HG02938 (cell line): ENCODE measurements around the gene TRAPPC12.
"Not testable (repeated sequence)": the region's sequence is repeated elsewhere in the genome, so short reads cannot be mapped to it uniquely, and the experiment has no call there.

Experiments
- ATAC-seq: cut with Tn5 transposase; IDR thresholded peaks from one replicate; pipeline ENCODE4 v1.9.1; 2021; ENCODE audit warnings: mild to moderate bottlenecking, moderate library complexity; ENCODE audit not compliant: unreplicated experiment

The TRAPPC12 gene

DNA sequence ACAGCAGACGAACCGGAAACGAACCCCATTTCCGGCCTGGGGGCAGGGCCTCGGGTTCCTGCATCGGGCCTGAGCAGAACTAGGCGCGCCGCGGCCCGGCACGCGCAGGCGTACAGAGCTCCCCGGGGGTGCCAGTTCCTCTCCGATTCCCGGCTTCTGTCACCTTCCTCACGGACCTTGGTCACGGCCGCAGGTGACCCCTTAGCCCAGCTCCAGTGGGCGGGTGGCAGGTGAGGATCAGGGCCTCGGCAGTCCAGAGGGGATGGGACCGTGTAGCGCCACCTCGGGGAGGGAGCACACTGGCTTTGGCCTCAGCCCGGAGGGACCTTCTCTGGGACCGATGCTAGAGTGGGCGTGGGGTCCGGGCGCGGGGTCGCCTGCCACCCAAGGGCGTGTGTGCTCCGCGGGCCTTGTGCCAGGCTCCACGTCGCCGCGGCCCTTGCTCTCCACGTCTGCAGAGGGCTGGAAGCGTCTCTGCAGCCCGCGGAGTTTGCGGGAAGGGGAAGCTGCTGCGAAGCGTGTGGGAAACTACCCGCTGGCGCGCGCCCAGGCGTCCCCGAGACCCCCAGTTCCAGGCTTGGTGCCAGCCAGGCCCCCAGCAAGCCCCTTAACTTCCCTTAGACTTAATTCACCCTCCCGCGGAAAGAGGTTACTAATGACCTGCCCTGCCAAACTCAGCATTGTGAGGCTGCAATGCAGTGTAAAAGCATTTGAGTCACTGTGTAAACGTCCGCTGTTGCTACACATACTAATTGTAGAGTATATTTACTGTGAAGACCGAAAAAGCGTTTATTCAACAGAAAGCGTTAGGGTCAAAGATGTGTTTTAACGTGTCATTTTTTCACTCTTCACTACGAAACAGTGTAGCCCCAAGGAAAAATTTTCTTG, at the start of gene TRAPPC12:
TRAPPC12 (plus strand) TSS at position 48 of the 888 bp plus-strand sequence. CDS start 7,930 bp downstream, outside the sequence.
- ATAC-seq: peak; percentile 67

DNA sequence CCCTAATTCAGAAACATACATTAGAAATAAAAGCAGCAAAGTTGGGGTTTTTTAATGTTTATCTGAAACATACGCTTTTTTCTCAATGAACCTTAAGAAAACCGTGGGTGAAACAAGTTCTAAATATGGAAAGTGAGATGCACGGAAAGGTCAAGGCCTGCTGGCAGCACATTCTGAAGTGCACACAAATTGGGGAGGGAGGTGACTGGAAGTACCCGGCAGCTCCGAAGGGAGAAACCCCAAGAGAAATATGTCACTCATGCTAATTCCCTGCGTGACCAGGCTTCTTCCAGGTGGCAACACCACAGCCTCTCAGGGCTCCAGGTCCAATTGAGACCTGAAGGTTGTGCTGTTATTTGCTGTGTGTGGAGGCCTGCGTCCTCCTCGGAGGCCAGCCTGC, 47.4 kb upstream of the TRAPPC12 start:
- ATAC-seq: no peak

DNA sequence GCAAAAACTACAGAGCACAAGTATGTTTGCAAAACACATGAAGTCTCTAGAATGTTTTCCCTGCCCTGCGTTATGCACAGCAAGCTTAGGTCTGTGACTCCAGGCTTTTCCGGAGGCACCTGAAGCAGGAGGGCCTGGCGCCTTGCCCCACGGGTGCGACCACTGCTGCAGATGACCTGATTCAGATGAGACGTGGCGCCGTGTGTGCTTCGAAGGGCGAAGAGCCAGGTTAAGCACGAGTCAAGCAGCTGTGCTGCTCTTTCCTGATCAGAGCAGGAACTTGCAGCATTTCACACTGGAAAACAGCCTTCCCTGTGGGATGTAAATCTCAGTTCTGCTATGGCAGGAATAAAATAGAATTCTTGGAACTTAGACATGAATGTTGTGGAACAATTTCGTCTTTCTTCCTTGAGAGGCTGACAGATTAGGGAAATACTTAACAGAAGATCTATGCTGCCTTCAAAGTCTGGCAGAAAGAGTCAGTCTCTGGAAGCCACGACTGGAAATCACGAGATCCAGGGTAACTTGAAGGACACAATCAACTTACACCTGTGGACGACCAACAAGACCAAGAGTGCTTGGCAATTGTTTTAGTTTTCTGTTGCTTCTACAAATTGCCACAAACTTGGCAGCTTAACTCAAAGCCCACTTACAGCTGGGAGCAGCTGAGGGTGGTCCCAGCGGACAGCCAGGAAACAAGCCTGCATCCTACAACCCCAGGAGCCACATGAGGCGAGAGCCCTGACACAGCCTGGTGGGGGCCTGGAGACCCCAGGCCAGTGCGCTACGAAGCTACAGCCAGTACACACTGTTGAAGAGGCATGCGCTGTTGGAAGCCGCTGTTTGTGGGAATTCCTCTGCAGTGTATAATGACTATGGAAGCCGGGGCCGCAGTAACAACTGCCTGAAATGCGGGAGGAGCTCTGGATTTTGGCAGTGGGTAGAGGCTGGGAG, 44.8 kb upstream of the TRAPPC12 start:
- ATAC-seq: no peak

DNA sequence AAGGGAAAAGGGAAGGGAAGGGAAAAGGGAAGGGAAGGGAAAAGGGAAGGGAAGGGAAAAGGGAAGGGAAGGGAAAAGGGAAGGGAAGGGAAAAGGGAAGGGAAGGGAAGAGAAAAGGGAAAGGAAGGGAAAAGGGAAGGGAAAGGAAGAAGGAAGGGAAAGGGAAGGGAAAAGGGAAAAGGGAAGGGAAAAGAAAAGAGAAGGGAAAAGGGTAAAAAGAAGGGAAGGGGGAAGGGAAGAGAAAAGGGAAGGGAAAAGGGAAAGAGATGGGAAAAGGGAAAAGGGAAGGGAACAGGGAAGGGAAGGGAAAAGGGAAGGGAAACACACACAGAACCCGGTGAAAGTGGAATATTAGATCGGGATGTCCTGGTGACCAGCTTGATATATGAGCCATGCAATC, 42.6 kb upstream of the TRAPPC12 start:
- no peak for ATAC-seq

DNA sequence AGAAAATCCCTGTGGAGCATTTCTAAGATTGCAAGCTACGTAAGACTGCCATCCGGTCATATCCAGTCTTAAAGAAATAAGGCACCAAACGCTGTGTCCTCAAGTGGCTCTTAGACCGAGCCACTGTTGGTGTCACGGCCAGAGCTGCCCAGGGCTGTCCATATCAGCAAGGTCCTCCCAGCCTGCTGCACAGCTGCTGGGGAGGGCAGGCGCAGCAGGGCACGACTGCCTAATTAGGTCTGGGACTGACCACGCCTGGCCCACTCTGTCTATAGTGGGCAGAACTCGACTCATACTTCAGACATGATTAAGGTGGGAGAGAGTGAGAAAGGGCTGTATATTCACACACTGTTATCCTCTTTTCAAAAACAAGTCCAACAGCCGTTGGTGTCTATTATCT, 41.2 kb upstream of the TRAPPC12 start:
- ATAC-seq: no peak

DNA sequence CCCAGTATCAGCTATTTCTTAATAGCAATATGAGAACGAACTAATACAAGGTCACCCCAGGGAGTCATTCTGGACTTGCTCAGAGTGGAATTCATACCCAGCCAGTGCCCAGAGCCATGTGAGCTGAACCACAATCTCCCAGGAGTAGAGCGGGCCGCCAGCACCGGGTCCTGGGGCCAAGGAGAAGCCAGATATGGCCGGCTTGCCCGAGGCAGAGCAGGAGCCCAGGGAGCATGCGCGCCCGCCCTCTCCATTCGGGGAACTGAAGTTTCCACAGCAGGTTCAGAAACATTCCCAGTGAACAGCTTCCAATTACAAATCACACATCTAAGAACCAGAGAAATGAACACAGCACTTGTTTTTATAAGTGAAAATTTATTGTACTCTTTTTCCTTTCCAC, 39.4 kb upstream of the TRAPPC12 start:
- no peak for ATAC-seq

DNA sequence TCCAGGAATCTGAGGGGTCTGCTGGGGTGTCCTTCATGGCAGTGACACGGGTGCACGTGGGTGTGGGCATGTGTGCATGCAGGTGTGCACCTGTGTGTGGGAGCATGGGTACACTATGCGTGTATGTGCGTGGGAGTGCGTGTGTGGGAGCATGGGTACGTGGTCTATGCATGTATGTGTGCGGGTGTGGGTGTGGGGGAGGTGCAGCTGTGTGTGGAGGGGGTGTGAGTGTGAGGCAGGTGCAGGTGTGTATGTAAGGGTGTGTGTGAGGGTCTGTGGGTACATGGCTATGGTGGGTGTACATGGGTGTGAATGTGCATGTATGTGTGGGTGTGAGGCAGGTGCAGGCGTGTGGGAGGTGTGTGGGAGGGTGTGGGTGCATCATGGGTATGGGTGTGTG, 38.2 kb upstream of the TRAPPC12 start:
- no peak for ATAC-seq

DNA sequence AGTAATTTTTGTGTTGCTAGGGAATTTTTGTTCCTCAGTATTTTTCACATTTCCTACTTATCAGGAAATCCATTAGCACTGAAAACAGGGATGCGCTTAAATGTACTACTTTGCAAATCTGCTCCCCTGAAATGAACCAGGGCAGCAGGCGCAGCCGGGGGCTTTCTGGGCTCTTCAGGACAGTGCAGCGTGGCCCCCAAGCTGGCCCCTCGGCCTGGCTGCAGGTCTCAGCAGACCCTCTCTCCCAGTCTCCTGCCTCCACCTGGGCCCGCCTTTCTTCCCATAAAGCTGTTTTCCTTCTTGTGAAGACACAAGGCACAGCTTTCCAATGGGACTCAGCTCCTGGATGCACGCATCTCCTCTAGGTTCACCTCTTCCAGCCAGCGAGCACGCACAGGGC, 37.2 kb upstream of the TRAPPC12 start:
- no peak for ATAC-seq

DNA sequence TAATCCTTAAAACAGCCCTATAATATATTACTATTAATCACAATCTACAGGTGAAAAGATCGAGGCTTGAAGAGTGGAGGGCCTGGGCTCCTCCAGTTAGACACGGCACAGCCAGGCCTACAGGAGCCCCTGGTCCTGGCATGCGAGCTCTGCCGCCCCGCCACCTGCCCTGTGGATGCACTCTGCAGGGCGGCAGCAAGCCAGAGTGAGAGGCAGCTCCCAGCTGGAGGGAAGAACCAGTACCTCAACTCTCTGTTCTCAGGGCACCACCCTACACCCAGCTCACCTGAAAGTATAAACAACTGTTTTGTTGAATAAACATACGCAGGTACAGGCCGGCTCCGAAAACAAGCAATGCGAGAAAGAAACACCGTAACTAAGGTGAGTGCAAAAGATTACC, 36.5 kb upstream of the TRAPPC12 start:
- no peak for ATAC-seq

DNA sequence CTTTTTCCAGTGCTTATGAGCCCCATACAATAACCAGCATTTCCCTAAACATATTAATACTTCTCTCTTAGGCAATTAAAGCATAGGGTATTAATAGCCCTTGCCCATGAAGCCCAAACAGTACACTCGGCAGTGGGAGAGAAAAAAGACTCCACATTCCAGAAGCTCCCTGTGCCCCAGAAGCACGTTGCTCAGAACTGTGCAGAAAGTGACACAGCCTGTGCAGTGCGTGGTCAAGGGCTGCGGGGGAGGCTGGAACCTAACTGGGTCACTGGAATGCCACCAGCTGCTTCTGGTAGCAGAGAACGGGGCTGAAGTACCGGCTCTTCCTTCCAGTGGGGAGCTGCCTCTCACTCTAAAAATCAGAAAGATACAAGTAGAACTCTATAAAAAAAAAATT, 34.6 kb upstream of the TRAPPC12 start:
- ATAC-seq: no peak

DNA sequence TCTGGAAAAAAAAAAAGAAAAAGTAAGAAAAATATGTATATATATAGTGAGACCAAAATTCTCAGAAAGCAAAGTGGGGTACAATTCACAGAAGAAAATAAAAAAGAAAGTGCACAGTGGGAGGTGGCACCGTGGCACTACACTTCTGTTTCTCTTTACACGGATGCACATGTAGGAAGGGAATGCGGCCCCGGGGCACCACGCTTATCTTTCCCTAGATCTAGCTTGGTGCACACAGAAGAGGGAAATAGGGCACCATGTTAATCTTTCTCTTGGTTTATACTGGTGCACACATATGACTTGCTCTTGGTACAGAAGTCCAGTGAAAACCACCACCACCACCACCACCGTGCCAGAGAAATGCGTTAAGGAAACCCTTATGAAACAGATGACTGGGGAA, 33.9 kb upstream of the TRAPPC12 start:
- no peak for ATAC-seq

DNA sequence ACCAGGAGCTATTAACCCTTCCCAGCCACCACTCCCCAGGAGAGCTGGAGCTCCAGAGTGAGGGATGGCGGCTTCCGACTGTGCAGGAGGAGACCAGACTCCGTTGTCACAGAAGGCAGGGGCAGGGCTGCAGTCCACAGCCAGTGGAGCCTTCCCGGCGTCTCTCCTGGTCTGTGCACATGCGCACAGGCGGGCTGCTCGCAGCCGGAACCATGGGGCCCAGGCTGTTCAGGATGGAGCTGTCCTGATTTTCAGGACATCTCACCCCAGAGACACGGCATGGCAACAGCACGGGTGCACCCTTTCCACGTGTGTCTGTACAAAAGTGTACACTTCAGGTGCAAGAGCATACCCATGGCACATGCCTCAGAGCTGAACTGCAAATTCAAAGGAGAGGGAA, 30.7 kb upstream of the TRAPPC12 start:
- ATAC-seq: no peak

DNA sequence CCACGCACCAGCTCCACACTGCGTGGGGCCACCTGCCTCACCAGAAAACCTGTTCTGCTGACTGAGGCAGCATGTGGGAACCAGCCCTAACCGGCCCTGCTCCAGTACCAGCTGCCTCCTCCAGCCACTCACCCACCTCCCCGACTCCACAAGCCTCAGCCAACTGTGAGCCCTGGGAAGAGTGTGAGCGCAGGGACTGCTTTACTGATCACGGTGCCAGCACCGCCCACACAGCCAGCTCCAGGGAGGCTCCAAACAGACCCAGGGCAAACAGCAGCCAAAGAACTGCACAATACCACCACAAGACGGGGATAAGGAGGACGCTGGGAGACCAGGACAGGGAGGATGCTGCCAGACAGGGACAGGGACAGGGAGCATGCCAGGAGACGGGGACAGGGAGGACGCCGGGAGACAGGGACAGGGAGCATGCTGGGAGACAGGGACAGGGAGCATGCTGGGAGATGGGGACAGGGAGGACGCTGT, 30.2 kb upstream of the TRAPPC12 start:
- ATAC-seq: no peak

DNA sequence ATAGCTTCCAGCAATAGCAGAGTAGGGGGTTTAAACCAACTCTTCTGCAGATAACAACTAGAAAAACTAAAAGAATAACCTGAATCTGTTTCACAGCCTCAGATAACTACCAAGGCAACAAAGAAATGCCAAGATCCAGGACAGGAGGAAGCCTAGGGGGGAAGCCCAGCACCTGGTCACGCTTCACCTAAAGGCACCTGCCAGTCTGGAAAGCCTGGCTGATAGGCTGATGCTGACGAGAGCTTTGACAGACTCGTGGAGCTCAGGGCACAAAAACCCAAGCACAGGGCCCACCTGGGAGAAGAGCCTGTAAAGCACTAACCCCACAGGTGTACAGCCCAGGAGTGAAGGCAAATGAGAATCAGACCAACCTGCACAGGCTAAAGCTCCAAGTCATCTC, 24.5 kb upstream of the TRAPPC12 start:
- ATAC-seq: no peak

DNA sequence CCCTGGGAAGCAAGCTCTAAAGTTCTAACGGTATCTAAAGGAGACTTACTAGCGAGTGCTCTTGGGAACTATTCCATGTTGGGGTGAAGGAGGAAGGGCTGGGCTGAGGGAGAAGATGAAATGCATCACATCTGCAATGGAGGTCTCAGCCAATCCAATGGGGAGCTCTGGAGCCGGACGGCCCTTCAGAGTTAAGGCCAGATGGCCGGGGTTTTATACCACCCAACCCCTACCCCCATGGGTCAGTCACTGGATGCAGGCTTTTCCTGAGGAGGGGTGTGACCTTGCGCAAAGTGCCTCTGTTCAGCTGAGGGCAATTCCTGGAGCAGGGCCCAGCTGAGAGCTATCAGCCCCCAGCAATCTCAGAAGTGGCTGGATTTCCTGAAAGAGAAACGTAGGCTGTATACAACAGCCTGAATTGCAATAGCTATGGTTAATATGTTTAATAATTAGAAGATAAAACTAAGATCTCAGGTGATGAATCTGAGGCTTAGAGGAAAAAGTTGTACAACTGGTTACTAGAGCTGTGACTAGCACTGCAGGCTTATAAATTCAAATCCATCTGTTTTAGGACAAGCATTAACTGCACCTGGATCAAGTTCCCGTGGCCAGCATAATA, 23.4 kb upstream of the TRAPPC12 start:
- ATAC-seq: no peak

DNA sequence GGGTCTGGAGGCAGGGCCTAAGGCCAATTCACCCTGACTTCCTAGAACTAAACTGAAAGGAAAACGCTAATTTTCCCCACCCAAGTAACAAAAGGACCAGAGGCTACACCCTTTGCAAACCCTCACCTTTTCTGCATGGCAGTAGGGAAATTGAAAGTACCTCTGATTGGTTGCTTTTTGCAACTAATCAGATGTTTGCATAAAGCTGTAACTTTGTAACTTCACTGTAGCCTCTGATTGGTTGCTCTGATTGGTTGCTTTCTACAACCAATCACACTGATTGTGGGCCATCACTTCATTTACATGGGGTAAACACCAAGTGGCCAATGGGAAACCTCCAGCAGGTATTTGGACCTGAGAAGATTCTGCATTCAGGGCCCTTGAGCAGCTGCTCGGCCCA, 22.7 kb upstream of the TRAPPC12 start:
- ATAC-seq: no peak

DNA sequence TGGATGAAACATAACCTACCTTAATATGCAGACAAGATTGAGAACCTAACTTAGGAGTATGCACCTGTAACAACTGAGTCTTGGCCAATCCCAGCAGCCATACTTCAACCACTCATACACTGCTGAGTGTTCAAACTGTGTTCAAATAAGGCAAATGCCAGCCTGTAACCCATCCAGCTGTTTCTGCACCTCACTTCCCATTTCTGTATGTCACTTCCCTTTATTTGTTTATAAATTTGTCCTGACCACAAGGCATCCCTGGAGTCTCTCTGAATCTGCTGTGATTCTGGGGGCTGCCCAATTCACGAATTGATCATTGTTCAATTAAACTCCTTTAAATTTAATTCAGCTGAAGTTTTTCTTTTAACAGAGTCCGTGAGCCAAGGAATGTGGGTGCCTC, 22.0 kb upstream of the TRAPPC12 start:
- ATAC-seq: not testable (repeated sequence)

DNA sequence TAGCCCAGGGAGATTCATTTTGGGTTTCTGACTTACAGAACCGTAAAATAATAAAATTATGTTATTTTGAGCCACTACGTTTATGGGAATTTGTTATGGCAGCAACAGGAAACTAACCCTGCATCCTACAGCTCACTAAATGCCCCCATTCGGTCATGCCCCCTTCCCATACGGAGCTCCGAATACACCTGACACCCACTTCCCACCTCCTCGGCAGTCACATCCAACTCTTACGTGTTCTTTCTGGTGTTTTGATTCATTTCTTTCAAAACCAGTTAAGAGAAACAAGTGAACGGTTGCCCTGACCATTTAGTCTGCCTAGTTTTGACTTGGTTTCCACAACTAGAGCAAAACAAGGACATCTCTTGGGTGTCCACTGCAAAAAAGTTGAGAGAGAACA, 21.6 kb upstream of the TRAPPC12 start:
- ATAC-seq: no peak

DNA sequence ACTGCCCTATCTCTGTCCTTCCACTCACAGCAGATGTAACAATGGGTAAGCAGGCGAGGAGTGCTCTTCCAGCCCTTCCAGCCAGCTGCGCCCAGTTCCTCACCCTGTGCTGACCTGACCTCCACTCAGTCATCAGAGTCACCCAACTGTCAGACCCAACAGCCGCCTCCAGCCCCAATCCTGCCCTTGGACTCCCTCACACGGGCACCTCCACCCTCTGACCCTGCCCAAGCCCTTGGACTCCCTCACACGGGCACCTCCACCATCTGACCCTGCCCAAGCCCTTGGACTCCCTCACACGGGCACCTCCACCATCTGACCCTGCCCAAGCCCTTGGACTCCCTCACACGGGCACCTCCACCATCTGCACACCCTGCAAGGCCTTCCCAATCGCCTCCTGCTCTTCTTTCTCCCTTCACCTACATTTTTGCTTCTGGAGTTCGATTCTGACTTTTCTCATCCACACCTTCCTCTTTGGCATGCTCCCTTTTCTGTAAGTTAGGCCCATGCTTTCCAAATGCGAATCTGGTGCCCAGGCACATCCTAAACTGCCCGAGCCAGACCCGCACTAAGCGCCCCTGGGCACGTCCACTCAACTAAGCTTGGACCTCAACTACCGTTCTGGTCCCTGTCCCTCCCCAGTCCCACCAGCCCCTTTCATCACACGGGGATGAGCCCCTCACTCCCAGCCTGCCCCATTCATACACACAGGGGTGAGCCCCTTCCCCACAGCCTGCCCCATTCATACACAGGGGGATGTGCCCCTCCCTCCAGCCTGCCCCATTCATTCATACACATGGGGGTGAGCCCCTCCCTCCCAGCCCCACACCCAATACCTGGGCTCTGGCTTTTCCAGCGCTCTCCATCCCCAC, 17.7 kb upstream of the TRAPPC12 start:
- no peak for ATAC-seq

DNA sequence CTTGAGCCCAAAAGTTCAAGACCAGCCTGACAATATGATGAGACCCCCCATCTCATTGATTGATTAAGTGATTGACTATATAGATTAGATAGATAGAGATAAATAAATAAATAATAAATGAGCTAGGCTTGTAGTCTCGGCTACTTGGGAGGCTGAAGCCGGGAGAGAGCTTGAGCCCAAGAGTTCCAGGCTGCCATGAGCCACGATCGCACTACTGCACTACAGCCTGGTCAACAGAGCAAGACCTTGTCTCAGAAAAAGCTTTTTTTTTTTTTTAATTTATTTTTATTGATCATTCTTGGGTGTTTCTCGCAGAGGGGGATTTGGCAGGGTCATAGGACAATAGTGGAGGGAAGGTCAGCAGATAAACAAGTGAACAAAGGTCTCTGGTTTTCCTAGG, 14.3 kb upstream of the TRAPPC12 start:
- no peak for ATAC-seq
